Measurements from ENCODE around the gene ABCC1. TPM values are rescaled to one million over a fixed set of nuclear protein-coding genes. Genes with fewer than 3 reads are reported as not detected.
A peak's percentile ranks its signal among the peaks of the same experiment; 100 is the strongest.
"Not testable (repeated sequence)": the region's sequence is repeated elsewhere in the genome, so short reads cannot be mapped to it uniquely, and the experiment has no call there.

ABCC1 gene
- total RNA-seq, 1 experiment from 2014 or later = 48.0 TPM

DNA sequence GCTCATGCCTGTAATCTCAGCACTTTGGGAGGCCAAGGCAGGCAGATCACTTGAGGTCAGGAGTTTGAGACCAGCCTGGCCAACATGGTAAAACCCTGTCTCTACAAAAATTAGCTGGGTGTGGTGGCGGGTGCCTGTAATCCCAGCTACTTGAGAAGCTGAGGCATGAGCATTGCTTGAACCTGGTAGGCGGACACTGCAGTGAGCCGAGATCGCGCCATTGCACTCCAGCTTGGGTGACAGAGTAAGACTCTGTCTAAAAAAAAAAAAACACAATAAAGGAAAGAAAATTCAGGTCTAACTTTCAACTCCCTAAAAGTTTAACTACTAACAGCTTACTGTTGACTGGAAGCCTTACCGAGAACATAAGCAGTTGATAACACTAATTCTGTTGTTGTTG lies 6.7 kb downstream of the ABCC1 start:
- not testable (repeated sequence) for H3K27me3 ChIP-seq, H3K4me3 ChIP-seq, DNase-seq, H3K9me3 ChIP-seq
- H3K36me3 ChIP-seq = peaks cover 76% of the 10 kb centered on the region

DNA sequence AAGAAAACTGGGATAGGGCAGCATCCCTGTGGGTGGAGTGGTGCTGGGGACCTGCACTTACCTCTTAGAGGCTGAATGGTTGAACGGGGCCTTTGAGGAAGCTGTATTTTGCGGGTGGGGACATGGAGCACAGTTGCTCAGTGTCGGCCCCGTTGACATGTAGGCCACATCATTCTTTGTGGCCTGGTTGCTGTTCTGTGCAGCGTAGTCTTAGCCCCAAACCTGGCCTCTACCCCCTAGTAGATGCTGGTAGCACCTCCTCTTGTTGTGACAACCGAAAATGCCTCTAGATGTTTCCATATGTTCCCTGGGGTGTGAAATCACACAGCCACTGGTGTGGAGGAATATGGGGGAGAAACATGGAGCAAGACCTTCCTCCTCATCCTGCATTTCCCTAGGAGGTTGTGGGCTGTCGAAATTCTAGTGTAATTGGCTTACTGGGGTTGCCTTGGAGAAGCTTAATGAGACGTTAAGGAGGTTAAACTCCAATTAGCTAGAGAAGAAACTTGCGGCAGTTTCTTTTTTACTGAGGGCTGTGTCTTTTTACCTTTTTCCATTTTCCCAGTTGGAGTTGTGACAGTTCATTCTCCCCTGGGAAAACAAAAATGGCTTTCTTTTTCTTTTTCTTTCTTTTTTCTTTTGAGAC lies 9.4 kb downstream of the ABCC1 start:
- peaks cover 77% of the 10 kb centered on the region for H3K36me3 ChIP-seq
- DNase-seq = no peak
- H3K9me3 ChIP-seq = peaks cover 5% of the 10 kb centered on the region; the same call in 1 of the 2 replicates
- no peak overlapping the region for H3K4me3 ChIP-seq
- no peaks in the 10 kb centered on the region for H3K27me3 ChIP-seq

DNA sequence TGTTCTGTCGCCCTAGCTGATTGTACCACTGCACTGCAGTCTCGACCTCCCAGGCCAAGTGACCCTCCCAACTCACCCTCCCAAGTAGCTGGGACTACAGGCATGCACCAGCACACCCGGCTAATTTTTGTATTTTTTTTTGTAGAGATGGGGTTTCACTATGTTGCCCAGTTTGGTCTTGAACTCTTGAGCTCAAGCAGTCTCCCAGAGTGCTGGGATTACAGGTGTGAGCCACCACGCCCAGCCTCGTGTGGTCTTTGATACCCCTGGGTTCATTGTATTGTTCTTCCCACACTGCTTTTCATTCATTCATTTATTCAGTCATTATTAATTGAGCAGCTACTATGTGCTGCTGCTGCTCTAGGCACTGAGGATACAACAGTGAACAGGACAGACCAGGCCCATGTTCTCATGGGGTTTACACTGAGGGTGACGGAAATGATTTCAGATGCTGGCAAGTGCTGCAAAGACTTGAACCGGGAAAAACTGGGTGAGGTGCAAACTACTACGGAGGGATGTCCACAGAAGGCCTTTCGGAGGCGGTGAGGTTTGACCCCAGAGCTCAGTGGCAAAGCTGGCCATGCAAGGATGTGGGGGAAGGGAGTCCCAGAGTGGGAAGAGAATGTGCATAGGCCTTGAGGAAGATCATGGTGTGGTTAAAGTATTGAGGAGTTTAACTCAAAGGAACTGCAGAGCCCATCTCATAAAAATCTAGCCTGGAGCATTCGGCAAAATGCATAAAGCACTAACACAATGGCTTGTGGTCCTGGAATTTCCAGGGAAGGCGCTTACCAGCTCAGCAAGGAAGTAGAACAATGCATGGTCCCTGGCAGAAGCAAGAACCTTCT lies 10.9 kb downstream of the ABCC1 start:
- H3K4me3 ChIP-seq = no peak overlapping the region
- DNase-seq = no peak
- no peaks in the 10 kb centered on the region for H3K27me3 ChIP-seq
- peaks cover 5% of the 10 kb centered on the region; the same call in 1 of the 2 replicates for H3K9me3 ChIP-seq
- peaks cover 68% of the 10 kb centered on the region for H3K36me3 ChIP-seq

DNA sequence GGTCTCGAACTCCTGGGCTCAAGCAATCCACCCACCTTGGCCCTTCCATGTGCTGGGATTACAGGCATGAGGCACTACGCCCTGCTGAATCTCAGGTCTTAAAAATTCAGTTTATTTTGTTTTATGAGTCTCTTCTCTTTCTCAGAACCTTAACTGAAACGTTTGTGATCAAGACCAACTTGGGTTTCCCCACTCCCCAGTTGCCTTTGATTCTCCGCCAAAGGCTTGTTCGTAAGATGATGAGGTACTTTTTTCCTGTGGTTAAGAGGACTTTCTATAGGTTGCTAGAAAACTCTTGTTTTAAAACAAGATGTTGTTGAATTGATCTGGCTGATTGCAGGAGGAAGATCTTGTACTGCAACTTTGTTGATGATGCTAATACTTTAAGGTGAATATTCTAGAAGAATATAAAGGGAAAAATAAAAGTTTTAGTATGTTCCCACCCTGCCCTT lies 11.7 kb downstream of the ABCC1 start:
- H3K9me3 ChIP-seq = peaks cover 5% of the 10 kb centered on the region; the same call in 1 of the 2 replicates
- peaks cover 68% of the 10 kb centered on the region for H3K36me3 ChIP-seq
- H3K27me3 ChIP-seq = no peaks in the 10 kb centered on the region
- peak; percentile 29 for DNase-seq
- H3K4me3 ChIP-seq = no peak overlapping the region

DNA sequence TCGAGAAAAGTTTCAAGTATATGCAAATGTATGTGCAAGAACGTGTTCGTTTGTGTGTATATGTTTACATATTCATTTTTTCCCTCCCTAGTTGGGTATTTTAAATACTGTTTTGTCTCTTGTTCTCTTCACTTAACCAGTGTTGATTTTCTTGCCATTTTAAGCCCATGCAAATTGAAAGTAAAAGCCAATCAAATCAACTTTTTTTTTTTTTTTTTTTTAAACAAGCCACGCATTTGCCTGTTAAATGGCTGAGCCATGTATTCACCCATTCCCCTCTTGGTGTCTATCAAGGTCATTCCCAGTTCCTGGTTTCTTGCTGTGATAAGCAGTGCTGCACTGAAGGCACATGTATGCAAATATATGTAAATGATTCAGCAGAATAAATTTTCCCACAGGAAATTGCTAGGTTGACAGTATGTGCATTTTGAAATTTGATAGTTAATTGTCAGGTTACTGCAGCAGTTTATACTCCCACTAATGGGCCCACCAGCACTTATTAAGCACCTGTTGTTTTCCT lies 12.2 kb downstream of the ABCC1 start:
- Histone ChIP-seq H3K36me3 (peaks cover 65% of the 10 kb centered on the region), H3K4me3 (no peak overlapping the region), H3K9me3 (peaks cover 5% of the 10 kb centered on the region; the same call in 1 of the 2 replicates), H3K27me3 (no peaks in the 10 kb centered on the region)
- DNase-seq = no peak

DNA sequence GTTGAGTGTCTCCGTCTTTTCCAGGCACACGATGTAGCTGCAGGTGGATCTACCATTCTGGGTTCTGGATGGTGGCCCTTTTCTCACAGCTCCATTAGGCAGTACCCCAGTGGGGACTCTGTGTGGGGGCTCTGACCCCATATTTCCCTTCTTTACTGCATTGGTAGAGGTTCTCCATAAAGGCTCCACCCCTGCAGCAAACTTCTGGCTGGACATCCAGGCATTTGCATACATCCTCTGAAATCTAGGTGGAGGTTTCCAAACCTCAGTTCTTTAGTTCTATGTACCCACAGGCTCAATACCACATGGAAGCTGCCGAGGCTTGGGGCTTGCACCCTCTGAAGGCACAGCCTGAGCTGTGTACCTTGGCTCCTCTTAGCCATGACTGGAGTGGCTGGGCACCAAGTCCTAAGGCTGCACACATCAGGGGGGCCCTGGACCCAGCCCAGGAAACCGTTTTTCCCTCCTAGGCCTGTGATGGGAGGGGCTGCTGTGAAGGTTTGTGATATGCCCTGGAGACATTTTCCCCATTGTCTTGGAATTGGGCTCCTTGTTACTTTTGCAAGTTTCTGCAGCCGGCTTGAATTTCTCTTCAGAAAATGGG lies 14.0 kb downstream of the ABCC1 start:
- H3K9me3 ChIP-seq = peaks cover 5% of the 10 kb centered on the region; the same call in 1 of the 2 replicates
- H3K27me3 ChIP-seq = no peaks in the 10 kb centered on the region
- no peak overlapping the region for H3K4me3 ChIP-seq
- peak; percentile 88 for DNase-seq
- peaks cover 56% of the 10 kb centered on the region for H3K36me3 ChIP-seq

DNA sequence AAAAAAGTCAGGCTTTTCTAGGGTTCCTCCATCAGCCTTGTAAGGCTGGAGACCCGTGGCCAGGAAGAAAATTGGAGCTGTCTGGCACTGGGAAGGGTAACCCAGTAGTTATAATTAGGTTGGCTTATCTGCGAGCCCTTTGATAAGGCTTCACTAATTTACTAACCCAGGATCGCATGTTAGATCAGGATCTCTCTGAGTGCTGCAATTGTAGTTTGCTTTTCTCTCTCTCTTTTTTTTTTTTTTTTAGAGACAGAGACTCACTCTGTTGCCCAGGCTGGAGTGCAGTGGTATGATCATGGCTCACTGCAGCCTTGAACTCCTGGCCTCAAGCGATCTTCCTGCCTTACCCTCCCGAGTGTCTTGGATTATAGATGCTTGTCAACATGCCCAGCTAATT lies 17.0 kb downstream of the ABCC1 start:
- no peak for DNase-seq
- H3K9me3 ChIP-seq = peaks cover 5% of the 10 kb centered on the region; the same call in 1 of the 2 replicates
- peaks cover 53% of the 10 kb centered on the region for H3K36me3 ChIP-seq
- no peaks in the 10 kb centered on the region for H3K27me3 ChIP-seq
- H3K4me3 ChIP-seq = no peak overlapping the region

DNA sequence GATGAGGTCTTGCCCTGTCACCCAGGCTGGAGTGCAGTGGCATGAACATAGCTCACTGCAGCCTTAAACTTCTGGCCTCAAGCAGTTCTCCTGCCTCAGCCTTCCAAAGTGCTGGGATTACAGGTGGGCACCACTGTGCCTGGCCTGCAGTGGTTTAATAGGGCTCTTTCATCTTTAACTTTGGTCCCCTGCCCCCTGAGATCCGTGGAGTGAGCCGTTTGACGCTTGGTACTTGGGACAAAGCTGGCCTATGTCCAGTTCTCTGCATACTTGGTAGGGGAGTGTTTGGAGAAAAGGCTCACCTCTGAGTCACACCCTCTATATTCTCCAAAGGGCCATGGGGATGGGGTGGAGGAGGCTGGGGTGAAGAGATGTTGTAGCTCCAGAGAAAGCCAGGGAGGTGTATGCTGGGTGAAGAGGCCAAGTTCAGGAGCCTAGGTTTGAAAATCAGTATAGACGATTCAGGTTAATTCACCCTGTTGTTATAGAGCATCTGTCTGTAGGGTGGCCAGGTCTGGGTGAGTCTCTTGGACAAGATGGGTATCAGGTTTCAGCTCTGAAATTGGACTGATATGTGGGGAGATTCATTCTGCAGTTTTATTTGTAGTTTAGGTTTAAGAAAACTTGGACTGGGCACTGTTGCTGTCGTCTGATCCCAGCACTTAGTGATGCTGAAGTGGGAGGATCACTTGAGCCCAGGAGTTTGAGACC lies 17.6 kb downstream of the ABCC1 start:
- Histone ChIP-seq H3K27me3 (no peaks in the 10 kb centered on the region), H3K9me3 (peaks cover 3% of the 10 kb centered on the region; the same call in 1 of the 2 replicates), H3K4me3 (no peak overlapping the region), H3K36me3 (peaks cover 55% of the 10 kb centered on the region)
- peak; percentile 88 for DNase-seq

DNA sequence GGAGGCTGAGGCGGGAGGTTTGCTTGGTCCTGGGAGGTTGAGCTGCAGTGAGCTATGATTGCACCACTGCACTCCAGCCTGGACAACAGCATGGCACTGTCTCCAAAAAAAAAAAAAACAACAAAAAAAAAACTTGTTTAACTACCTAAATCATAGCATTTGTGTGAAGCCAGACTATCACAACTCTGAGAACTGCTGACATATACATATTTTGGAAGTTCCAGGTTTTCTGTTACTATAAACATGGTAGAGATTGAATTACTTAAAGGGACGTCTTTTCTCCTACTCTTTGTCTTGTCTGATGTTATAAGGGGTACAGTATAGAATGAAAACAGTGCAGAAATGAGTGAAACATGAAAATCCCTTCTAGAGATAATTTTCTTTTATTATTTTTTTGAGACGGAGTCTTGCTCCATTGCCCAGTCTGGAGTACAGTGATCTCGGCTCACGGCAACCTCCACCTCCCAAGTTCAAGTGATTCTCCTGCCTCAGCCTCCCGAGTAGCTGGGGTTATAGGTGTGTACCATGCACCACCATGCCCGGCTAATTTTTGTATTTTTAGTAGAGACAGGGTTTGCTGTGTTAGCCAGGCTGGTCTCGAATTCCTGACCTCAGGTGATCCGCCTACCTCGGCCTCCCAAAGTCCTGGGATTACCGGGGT lies 18.4 kb downstream of the ABCC1 start:
- no peak overlapping the region for H3K4me3 ChIP-seq

DNA sequence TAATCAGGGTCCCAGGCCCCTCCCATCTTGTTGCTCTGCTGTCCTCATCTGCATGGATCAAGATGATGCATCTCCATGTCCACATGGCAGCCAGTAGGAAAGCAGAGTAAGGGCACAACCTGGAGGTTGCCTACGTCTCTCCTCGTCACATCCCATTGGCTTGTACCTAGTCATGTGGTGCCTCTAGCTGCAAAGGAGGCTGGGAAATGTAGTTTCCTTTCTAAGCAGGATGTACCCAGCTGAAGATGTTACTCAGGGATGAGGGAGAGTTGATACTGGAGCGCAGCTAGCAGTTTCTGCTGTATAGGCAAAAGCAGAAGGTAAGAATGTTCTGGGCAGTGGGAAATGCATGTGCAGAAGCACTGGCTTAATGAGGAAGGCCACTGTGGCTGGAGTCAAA lies 20.8 kb downstream of the ABCC1 start:
- H3K36me3 ChIP-seq = peaks cover 57% of the 10 kb centered on the region
- no peak overlapping the region for H3K4me3 ChIP-seq
- no peaks in the 10 kb centered on the region for H3K9me3 ChIP-seq
- no peaks in the 10 kb centered on the region for H3K27me3 ChIP-seq
- DNase-seq = no peak

More for the DNA sequence above, 18.4 kb downstream of the ABCC1 start:
- Histone ChIP-seq H3K9me3 (peaks cover 3% of the 10 kb centered on the region; the same call in 1 of the 2 replicates), H3K27me3 (no peaks in the 10 kb centered on the region), H3K36me3 (peaks cover 53% of the 10 kb centered on the region)
- no peak for DNase-seq

DNA sequence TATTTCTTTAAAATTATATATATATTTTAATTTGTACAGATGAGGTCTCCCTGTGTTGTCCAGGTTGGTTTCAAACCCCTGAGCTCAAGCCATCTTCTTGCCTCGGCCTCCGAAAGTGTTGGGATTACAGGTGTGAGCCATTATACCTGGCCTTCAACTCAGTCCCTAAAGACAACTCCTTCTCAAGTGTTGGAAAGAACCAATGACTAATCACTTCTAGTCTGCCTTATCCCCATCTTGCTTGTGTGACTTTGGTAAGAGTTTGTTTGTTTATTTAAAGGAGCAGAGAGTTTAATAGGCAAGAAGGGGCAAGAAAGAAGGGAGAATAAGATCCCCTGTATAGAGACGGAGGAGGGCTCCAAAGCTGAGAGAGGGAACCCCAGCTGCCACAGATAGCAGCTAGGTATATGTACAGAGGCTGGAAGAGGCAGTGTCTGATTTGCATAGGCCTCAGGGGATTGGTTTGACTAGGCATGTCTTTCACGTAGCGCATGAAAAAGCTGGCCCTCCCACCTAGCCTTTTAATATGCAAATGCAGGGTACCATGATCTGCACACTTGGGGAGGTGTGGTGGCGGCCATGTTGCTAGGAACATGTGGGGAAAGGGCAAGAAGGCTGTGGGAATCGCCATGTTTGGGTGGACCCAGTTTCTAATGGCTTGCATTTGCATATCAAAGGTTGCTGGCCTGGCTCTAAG lies 21.5 kb downstream of the ABCC1 start:
- Histone ChIP-seq H3K4me3 (no peak overlapping the region), H3K9me3 (no peaks in the 10 kb centered on the region), H3K27me3 (no peaks in the 10 kb centered on the region), H3K36me3 (peaks cover 57% of the 10 kb centered on the region)
- no peak for DNase-seq

DNA sequence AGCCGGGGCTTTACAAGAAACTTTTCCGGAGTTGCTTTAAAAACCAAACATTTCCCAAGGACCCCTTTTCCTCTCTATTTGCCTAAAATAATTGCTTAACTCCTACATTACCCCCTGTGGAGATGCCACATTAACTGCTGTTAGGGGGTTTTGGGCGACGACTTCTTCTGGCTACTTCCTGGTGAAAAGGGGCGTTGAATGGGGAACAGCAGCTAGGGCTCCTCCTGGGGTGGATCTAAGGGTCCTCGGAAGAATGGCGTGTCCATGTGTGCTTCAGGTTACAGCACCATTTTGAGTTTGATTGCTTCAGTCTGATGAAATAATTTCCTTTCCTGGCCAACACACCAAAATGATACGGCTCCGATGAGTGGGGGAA lies 22.0 kb downstream of the ABCC1 start:
- Histone ChIP-seq H3K36me3 (peaks cover 61% of the 10 kb centered on the region), H3K9me3 (no peaks in the 10 kb centered on the region), H3K27me3 (no peaks in the 10 kb centered on the region)

DNA sequence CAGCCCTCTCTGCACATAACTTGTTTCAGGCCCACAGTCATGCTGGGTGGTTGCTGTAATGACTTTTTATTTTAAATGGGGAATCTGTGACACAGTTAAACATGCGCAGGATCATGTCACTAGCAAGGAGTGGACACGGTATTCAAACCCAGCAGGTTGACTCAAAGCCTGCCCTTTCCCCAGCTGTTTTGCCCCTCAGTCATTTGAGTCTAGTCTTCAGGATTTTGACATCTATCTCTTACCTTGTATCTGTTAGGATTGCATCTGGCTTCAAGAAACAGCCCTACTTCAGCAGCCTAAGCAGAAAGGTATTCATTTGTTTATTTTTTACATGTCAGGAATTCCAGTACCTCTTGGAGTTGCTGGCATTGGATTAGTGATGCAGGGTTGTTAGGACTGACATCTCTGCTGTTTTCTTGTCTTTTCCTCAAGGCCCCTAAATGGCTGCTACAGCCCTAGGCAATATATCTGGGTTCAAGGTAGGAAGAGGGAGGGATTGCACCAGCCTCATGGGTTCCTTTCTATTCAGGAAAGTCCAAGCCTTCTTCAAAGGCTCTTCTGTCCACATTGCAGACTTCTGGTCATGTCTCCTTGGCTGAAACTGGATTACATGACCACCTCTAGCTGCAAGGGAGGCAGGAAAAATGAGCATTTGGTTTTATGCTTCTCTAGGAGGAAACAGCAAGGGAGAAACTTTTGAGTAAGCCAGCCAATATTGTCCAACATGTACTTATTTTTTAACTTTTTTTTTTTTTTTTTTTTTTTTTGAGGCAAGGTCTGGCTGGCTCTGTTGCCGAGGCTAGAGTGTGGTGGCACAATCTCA lies 22.8 kb downstream of the ABCC1 start:
- H3K36me3 ChIP-seq = peaks cover 69% of the 10 kb centered on the region
- H3K27me3 ChIP-seq = no peaks in the 10 kb centered on the region
- H3K4me3 ChIP-seq = no peak overlapping the region
- H3K9me3 ChIP-seq = no peaks in the 10 kb centered on the region; the same call in 1 of the 2 replicates
- DNase-seq = no peak

More for the DNA sequence above, 22.0 kb downstream of the ABCC1 start:
- DNase-seq = no peak
- H3K4me3 ChIP-seq = no peak overlapping the region

DNA sequence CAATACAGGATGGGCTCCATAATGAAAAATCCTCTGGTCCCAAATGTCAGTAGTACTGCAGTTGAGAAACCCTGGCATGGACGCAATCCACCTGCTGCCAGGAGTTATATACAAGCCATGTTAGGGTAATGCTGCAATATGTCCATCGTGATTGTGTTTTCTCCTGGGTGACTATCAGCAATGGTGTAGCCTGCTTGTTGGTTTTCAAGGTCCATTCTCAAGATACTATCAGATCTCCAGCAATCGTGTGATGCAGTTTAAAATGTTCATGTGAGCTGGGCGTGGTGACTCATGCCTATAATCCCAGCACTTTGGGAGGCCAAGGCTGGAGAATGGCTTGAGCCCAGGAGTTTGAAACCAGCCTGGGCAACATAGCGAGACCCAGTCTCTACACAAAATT lies 24.0 kb downstream of the ABCC1 start:
- H3K9me3 ChIP-seq = peaks cover 11% of the 10 kb centered on the region
- DNase-seq = peak; percentile 77
- H3K4me3 ChIP-seq = no peak overlapping the region
- H3K36me3 ChIP-seq = peaks cover 74% of the 10 kb centered on the region
- no peaks in the 10 kb centered on the region for H3K27me3 ChIP-seq

DNA sequence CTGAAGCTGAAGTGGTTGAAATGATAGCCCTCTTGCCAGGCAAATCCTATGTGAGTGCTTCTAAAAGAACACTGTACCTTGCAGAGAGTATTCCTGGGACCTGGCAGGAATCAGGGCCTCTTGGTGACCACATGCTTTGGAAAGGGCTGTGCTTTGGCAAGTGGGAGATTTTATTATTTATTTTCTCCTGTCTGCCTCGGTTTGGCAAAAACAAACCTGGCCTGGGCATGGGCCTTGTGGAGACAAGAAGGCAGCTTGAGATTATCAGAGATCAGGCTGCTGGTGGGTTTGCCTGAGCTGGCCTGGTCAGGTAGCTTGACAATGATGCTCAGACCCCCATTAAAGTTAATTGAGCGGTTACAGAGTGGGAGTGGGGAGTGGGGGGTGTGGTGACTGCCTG lies 24.6 kb downstream of the ABCC1 start:
- peaks cover 18% of the 10 kb centered on the region for H3K9me3 ChIP-seq
- peaks cover 81% of the 10 kb centered on the region for H3K36me3 ChIP-seq
- no peaks in the 10 kb centered on the region for H3K27me3 ChIP-seq
- DNase-seq = no peak
- no peak overlapping the region for H3K4me3 ChIP-seq

All from MG63 (cell line).